OCI-LY3 (cell line): ENCODE results near the gene LCOR.

ENCODE experiments used
- H2AFZ ChIP-seq: fragments of 200-600, 300-600 bp; shearing (Covaris generic); 2 replicates; pipeline ENCODE4 v1.6.0; 2014; ENCODE audit warnings: antibody characterized with exemption, low read depth, low read length
- H3K27ac ChIP-seq: fragments of 200-600, 300-600 bp; sonication (generic); 2 replicates; pipeline ENCODE4 v1.5.1; 2014; ENCODE audit warnings: mild to moderate bottlenecking, low read length, moderate library complexity, mixed read lengths
- H3K27me3 ChIP-seq: fragments of 200-600, 300-600 bp; sonication (generic); 2 replicates; pipeline ENCODE4 v1.6.1; 2014; ENCODE audit warnings: low read depth, low read length, mixed read lengths
- H3K36me3 ChIP-seq: fragments of 200-600, 300-600 bp; sonication (generic); replicated peaks from 2 replicates; pipeline ENCODE3; 2014; ENCODE audit warnings: low read depth, low read length, mixed read lengths
- H3K4me1 ChIP-seq: fragments of 300-600, 200-600 bp; sonication (generic); 2 replicates; pipeline ENCODE4 v1.6.1; 2014; ENCODE audit warnings: low read length, mixed read lengths
- H3K4me2 ChIP-seq: fragments of 200-600, 300-600 bp; sonication (generic); 2 replicates; pipeline ENCODE4 v1.6.1; 2014; ENCODE audit warnings: low read length, mixed read lengths
- H3K4me3 ChIP-seq: fragments of 300-600, 200-600 bp; sonication (generic); 2 replicates; pipeline ENCODE4 v1.5.1; 2014; ENCODE audit warnings: antibody characterized with exemption, mild to moderate bottlenecking, low read length, moderate library complexity
- H3K79me2 ChIP-seq: fragments of 300-600, 200-600 bp; shearing (Covaris generic); 2 replicates; pipeline ENCODE4 v1.6.1; 2014; ENCODE audit warnings: mild to moderate bottlenecking, low read length, mixed read lengths
- H3K9ac ChIP-seq: fragments of 300-600, 200-600 bp; shearing (Covaris generic); 2 replicates; pipeline ENCODE4 v1.6.0; 2014; ENCODE audit warnings: mild to moderate bottlenecking, low read length, moderate library complexity
- H3K9me3 ChIP-seq: fragments of 200-600, 300-600 bp; shearing (Covaris generic); 2 replicates; pipeline ENCODE4 v1.6.1; 2014; ENCODE audit warnings: low read length, mixed read lengths; ENCODE audit not compliant: insufficient read depth
- H4K20me1 ChIP-seq: fragments of 200-600, 300-600 bp; sonication (generic); 2 replicates; pipeline ENCODE4 v1.6.1; 2016; ENCODE audit warnings: low read length, mixed read lengths; ENCODE audit not compliant: insufficient read depth
- CTCF ChIP-seq: fragments of 200-600, 300-600 bp; sonication (generic); IDR thresholded peaks from 2 replicates; pipeline ENCODE4 v1.5.1; 2014; ENCODE audit warnings: antibody characterized with exemption, low read length, low read depth
- EZH2phosphoT487 ChIP-seq: fragments of 200-600 bp; shearing (Covaris generic); IDR thresholded peaks from 2 replicates; pipeline ENCODE4 v1.6.1; 2018; ENCODE audit warnings: antibody characterized with exemption, mixed run types, low read depth

Gene LCOR

GRCh38 chr10:96878057-96878456 lies 46.0 kb downstream of the LCOR start:
- peaks cover 28% of the 10 kb centered on the region for H4K20me1 ChIP-seq
- no peak overlapping the region for H3K4me2 ChIP-seq
- no peaks in the 10 kb centered on the region for H3K9me3 ChIP-seq
- no peak overlapping the region for H3K27ac ChIP-seq
- no peak overlapping the region for H2AFZ ChIP-seq
- no peaks in the 10 kb centered on the region for H3K27me3 ChIP-seq
- no peaks in the 10 kb centered on the region; the same call in 1 of the 2 replicates for H3K4me1 ChIP-seq
- TF ChIP-seq EZH2phosphoT487 (no peak), CTCF (no peak)
- H3K4me3 ChIP-seq = no peak overlapping the region
- H3K79me2 ChIP-seq = peaks cover 60% of the 10 kb centered on the region
- H3K9ac ChIP-seq = no peak overlapping the region
- H3K36me3 ChIP-seq = no peaks in the 10 kb centered on the region

GRCh38 chr10:96880575-96880974 lies 48.5 kb downstream of the LCOR start:
- H3K27me3 ChIP-seq = no peaks in the 10 kb centered on the region
- H3K27ac ChIP-seq = no peak overlapping the region
- peaks cover 32% of the 10 kb centered on the region for H4K20me1 ChIP-seq
- no peaks in the 10 kb centered on the region for H3K4me1 ChIP-seq
- no peak overlapping the region for H3K4me2 ChIP-seq
- H2AFZ ChIP-seq = no peak overlapping the region
- TF ChIP-seq EZH2phosphoT487 (no peak), CTCF (no peak)
- H3K9me3 ChIP-seq = no peaks in the 10 kb centered on the region
- no peak overlapping the region for H3K4me3 ChIP-seq
- no peaks in the 10 kb centered on the region for H3K36me3 ChIP-seq
- no peak overlapping the region for H3K9ac ChIP-seq
- peaks cover 56% of the 10 kb centered on the region for H3K79me2 ChIP-seq

GRCh38 chr10:96889415-96890171 lies 57.5 kb downstream of the LCOR start:
- H3K9ac ChIP-seq = no peak overlapping the region
- no peak for TF ChIP-seq EZH2phosphoT487
- TF ChIP-seq CTCF = no peak
- peaks cover 10% of the 10 kb centered on the region for H3K36me3 ChIP-seq
- H4K20me1 ChIP-seq = no peaks in the 10 kb centered on the region; the same call in 1 of the 2 replicates
- no peak overlapping the region for H3K4me3 ChIP-seq
- H3K79me2 ChIP-seq = peaks cover 29% of the 10 kb centered on the region
- H3K9me3 ChIP-seq = no peaks in the 10 kb centered on the region
- no peak overlapping the region for H2AFZ ChIP-seq
- H3K4me2 ChIP-seq = no peak overlapping the region
- H3K4me1 ChIP-seq = no peaks in the 10 kb centered on the region
- no peaks in the 10 kb centered on the region for H3K27me3 ChIP-seq
- H3K27ac ChIP-seq = no peak overlapping the region

- no peak overlapping the region for H3K9ac ChIP-seq
- no peaks in the 10 kb centered on the region for H3K4me1 ChIP-seq
- H2AFZ ChIP-seq = no peak overlapping the region
- H3K36me3 ChIP-seq = peaks cover 10% of the 10 kb centered on the region
- H3K4me3 ChIP-seq = no peak overlapping the region
- H3K27ac ChIP-seq = no peak overlapping the region
- peaks cover 25% of the 10 kb centered on the region for H3K79me2 ChIP-seq
- TF ChIP-seq CTCF (no peak), EZH2phosphoT487 (no peak)
- H4K20me1 ChIP-seq = peaks cover 3% of the 10 kb centered on the region; the same call in 1 of the 2 replicates
- no peaks in the 10 kb centered on the region for H3K9me3 ChIP-seq
- H3K27me3 ChIP-seq = no peaks in the 10 kb centered on the region
- no peak overlapping the region for H3K4me2 ChIP-seq
Measured at GRCh38 chr10:96890172-96890513, 58.0 kb downstream of the LCOR start.
